ENCODE measurements around the gene LRCH4.
A peak's percentile ranks its signal among the peaks of the same experiment; 100 is the strongest.

The LRCH4 gene

GRCh38 chr7:100604976-100605911 is 19.3 kb upstream of the LRCH4 start:
- no peak for DNase-seq (ENCODE audit: low read depth in 2 of 2)

GRCh38 chr7:100604028-100604975 is 18.4 kb upstream of the LRCH4 start:
- peak; percentile 74 to 76 for DNase-seq (ENCODE audit: low read depth in 2 of 2)

DNA sequence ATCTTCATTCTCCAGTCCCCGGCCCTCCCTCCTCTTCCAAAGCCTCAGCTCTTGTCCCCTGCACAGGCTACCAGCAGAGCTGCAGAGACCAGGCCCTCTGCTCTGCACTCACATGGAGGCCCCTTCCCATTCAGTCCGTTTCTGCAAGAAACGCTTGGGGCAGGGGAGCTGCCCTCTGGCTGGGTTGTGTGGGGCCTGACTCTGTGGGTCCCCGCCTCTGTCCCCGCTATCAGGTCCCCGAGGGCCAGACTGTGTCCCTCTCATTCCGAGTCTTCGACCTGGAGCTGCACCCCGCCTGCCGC is 17.7 kb upstream of the LRCH4 start:
- no peak for DNase-seq (ENCODE audit: low read depth in 2 of 2)

- DNase-seq (ENCODE audit: low read depth in 2 of 2), result no peak
Measured at GRCh38 chr7:100602889-100603725, 17.2 kb upstream of the LRCH4 start.

DNA sequence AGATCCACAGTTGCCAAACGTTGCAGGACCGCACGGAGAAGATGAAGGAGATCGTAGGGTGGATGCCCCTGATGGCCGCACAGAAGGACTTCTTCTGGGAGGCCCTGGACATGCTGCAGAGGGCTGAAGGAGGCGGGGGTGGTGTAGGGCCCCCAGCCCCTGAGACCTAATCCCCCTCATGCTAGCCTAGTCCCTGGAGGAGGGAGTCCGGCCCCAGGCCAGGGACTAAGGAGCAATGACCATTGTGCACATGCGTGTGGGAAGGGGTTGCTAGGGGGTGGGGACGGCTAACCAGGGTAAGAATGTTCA is 14.8 kb upstream of the LRCH4 start:
- no peak for DNase-seq (ENCODE audit: low read depth in 2 of 2)

DNA sequence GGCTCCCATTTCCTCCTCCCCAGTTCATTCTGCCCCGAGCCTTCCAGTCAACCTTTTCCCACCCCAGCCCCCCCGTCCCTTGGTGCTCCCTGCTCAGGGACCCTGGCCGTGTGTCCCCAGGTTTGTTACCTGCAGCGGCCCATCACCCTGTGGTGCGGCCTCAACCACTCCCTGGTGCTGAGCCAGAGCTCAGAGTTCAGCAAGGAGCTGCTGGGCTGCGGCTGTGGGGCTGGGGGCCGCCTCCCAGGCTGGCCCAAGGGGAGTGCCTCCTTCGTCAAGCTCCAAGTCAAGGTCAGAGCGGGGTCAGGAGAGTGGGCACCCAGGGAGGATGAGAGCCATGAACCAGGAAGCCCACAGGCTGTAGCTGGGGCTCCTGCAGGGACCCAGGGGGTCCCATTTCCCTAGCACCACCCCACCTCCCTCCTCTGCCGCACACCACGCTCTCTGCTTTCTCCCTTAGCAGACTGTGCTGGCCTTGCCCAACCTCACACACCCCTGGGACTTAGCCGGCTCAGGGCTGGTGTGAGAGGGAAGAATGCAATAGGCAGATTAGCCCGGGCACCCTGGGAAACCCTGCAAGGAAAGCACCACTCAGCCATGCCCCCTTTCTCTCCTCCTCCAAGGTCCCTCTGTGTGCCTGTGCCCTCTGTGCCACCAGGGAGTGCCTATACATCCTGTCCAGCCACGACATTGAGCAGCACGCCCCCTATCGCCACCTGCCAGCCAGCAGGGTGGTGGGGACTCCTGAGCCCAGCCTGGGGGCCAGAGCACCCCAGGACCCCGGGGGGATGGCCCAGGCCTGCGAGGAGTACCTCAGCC is 14.2 kb upstream of the LRCH4 start:
- no peak for DNase-seq (ENCODE audit: low read depth in 2 of 2)

- DNase-seq (ENCODE audit: low read depth in 2 of 2), result no peak
Measured at GRCh38 chr7:100598425-100598824, 12.5 kb upstream of the LRCH4 start.

DNA sequence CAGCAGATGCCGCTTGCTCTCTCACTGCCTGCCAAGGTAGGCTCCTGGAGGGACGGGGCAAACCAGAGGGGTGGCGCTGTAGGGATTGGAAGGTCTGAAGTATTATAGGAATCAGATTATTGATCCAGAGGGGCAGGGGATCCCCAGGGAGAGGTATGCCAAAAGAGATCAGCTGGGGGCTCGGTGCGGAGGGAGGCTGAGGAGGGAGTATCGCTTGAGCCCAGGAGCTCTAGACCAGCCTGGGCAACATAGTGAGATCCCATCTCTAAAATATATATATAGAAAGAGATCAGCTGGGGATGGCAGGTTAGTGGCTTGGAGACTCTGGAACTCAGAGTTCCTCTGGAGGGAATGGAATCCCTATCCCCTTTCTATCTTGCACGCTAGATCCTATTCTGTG is 9.3 kb upstream of the LRCH4 start:
- DNase-seq (ENCODE audit: low read depth in 2 of 2), result no peak

- no peak for DNase-seq (ENCODE audit: low read depth in 2 of 2)
Measured at GRCh38 chr7:100591596-100591995, 5.7 kb upstream of the LRCH4 start.

DNA sequence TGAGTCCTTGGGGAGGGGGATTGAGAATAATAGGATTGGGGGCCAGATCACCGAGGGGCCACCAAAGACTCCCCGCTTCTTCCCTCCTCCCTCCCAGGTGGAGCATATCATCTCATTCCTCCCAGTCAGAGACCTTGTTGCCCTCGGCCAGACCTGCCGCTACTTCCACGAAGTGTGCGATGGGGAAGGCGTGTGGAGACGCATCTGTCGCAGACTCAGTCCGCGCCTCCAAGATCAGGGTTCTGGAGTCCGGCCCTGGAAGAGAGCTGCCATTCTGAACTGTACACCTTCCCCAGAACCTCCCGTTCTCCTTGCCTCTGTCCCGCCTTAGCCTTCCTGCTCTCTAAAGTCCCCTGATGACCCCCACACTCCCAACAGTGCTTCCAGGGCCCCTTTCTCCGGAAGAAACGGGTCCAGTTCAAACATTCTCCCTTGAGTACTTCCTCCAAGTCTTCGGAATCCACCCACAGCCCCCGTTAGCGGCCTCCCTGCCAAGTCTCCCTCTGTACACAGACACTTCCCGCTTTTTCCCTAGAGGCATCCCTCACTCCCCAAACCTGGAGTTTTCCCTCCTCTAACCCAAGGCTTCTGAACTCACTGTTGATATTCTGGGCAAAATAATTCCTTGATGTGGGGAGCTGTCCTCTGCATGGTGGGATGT is 4.3 kb upstream of the LRCH4 start:
- no peak for DNase-seq (ENCODE audit: low read depth in 2 of 2)

- no peak for DNase-seq (ENCODE audit: low read depth in 2 of 2)
Measured at GRCh38 chr7:100589341-100589947, 3.5 kb upstream of the LRCH4 start.

GRCh38 chr7:100588438-100588837 is 2.5 kb upstream of the LRCH4 start:
- no peak for DNase-seq (ENCODE audit: low read depth in 2 of 2)

- peak; percentile 99 for DNase-seq (ENCODE audit: low read depth in 2 of 2)
Measured at GRCh38 chr7:100586266-100587025, 517 bp upstream of the LRCH4 start, which contains the start of gene FBXO24. Gene FBXO24, plus strand, starts transcription at chr7:100586328. Its CDS starts 298 bp downstream, at chr7:100586626.

- no peak for DNase-seq (ENCODE audit: low read depth in 2 of 2)
Measured at GRCh38 chr7:100584683-100585510, 1.0 kb downstream of the LRCH4 start.

DNA sequence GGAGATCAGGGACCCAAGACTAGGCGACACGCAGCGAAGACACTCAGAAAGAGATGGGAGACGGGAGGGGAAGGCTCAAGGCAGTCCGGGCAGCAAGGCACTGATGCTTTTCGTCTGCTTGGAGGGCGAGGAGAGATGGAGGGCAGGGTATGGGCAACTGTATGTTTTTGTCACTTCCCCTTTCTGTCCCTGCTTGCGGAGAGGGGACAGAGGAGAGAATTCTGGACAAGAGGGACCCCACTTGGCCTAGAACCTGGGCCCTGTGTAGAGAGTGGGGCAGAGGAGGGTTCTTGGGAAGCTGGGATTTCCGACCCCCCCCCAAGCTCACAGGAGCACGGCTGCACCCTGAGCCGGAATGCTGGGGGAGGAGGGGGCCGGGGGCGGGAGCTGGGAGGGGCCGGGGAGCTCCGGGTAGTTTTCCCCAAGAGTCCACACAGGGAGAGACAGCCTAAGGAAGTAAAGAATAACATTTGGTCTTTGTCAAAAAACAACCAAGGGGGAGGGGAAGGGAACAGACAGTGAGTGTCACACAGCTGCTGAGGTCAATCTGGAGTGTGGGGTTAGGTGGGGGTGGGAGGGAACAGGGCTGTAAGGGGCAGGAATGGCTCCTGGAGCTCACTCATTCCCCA is 1.8 kb downstream of the LRCH4 start:
- DNase-seq (ENCODE audit: low read depth in 2 of 2), result no peak

- peak in 1 of 2 donors; percentile 64 for DNase-seq (ENCODE audit: low read depth in 2 of 2)
Measured at GRCh38 chr7:100583132-100584053, 2.5 kb downstream of the LRCH4 start.

GRCh38 chr7:100582650-100583049 is 3.3 kb downstream of the LRCH4 start:
- no peak for DNase-seq (ENCODE audit: low read depth in 2 of 2)
